ENCODE measurements around the gene MPPED1.

The MPPED1 gene

DNA sequence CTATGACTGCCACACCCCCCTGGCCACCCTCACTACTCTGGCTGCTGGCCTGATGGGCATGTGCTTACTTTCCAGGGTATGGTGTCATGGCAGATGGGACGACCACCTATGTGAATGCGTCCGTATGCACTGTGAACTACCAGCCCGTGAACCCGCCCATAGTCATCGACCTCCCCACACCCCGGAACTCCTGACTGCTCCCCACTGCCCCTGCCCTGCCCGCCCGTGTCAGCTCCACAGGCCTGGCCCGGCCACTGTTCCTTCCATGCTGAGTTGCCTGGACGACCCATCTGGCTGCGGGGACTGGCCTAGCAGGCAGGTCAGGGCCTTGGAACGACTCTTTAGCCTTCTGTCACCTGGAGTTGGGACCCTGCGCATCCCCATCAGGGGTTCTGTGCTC is 93.6 kb downstream of the MPPED1 start:
- no peaks in the 10 kb centered on the region for H3K36me3 ChIP-seq (ENCODE audit: insufficient read depth, low read length)
- H4K20me1 ChIP-seq (ENCODE audit: insufficient read depth, low read length, poor library complexity, severe bottlenecking): no peaks in the 10 kb centered on the region
- H3K4me3 ChIP-seq (ENCODE audit: low read length, poor library complexity, severe bottlenecking): no peak overlapping the region
- H3K4me2 ChIP-seq (ENCODE audit: low read depth, low read length, poor library complexity, severe bottlenecking): no peak overlapping the region
- no peaks in the 10 kb centered on the region for H3K4me1 ChIP-seq (ENCODE audit: insufficient read depth, low read length, poor library complexity, severe bottlenecking)
- no peaks in the 10 kb centered on the region for H3K9me3 ChIP-seq (ENCODE audit: insufficient read depth, low read depth, low read length)
- no peak overlapping the region for H3K9ac ChIP-seq (ENCODE audit: low read depth, low read length, poor library complexity, severe bottlenecking)
- H3K79me2 ChIP-seq (ENCODE audit: insufficient read depth, low read length): no peaks in the 10 kb centered on the region
- no peaks in the 10 kb centered on the region for H3K9me2 ChIP-seq (replicated peaks; ENCODE audit: low read depth, low read length)
- H2AFZ ChIP-seq (ENCODE audit: low read length): no peak overlapping the region
- H3K27me3 ChIP-seq (ENCODE audit: insufficient read depth, low read length, poor library complexity, severe bottlenecking): no peaks in the 10 kb centered on the region
- TF ChIP-seq, protein P1, sequence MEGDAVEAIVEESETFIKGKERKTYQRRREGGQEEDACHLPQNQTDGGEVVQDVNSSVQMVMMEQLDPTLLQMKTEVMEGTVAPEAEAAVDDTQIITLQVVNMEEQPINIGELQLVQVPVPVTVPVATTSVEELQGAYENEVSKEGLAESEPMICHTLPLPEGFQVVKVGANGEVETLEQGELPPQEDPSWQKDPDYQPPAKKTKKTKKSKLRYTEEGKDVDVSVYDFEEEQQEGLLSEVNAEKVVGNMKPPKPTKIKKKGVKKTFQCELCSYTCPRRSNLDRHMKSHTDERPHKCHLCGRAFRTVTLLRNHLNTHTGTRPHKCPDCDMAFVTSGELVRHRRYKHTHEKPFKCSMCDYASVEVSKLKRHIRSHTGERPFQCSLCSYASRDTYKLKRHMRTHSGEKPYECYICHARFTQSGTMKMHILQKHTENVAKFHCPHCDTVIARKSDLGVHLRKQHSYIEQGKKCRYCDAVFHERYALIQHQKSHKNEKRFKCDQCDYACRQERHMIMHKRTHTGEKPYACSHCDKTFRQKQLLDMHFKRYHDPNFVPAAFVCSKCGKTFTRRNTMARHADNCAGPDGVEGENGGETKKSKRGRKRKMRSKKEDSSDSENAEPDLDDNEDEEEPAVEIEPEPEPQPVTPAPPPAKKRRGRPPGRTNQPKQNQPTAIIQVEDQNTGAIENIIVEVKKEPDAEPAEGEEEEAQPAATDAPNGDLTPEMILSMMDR (conservative IDR thresholded peaks at IDR 0.05; ENCODE audit: low read length): no peak
- no peak for TF ChIP-seq EZH2phosphoT487 (IDR thresholded peaks at IDR 0.05; ENCODE audit: borderline replicate concordance)
- no peaks in the 10 kb centered on the region for H3F3A ChIP-seq (ENCODE audit: low read depth)

DNA sequence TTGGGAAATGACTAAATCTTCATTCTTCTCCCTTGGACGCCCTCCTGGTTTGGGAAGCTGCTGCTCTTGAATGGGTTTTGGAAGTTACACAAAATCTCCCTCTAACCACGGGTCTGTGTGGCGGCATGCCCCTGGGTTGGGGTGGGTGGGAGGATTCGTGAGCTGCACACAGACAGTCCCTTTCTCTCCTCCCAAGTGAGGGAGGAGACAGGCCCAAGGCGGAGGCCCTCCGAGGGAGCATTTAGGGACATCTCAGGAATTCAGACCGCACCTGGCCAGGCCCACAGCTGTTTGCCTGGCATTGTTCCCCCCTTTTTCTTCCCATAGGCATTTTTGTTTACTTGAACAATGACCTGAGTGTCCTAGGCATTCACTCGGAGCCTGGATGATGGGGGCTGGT is 94.1 kb downstream of the MPPED1 start:
- TF ChIP-seq, protein P1 (conservative IDR thresholded peaks at IDR 0.05; ENCODE audit: low read length): no peak
- no peak overlapping the region for H2AFZ ChIP-seq (ENCODE audit: low read length)
- H3K4me3 ChIP-seq (ENCODE audit: low read length, poor library complexity, severe bottlenecking): no peak overlapping the region
- no peaks in the 10 kb centered on the region for H4K20me1 ChIP-seq (ENCODE audit: insufficient read depth, low read length, poor library complexity, severe bottlenecking)
- H3K27me3 ChIP-seq (ENCODE audit: insufficient read depth, low read length, poor library complexity, severe bottlenecking): no peaks in the 10 kb centered on the region
- H3K9me2 ChIP-seq (replicated peaks; ENCODE audit: low read depth, low read length): no peaks in the 10 kb centered on the region
- H3K36me3 ChIP-seq (ENCODE audit: insufficient read depth, low read length): no peaks in the 10 kb centered on the region
- H3K9me3 ChIP-seq (ENCODE audit: insufficient read depth, low read depth, low read length): no peaks in the 10 kb centered on the region
- no peak overlapping the region for H3K9ac ChIP-seq (ENCODE audit: low read depth, low read length, poor library complexity, severe bottlenecking)
- no peaks in the 10 kb centered on the region for H3K79me2 ChIP-seq (ENCODE audit: insufficient read depth, low read length)
- no peaks in the 10 kb centered on the region for H3K4me1 ChIP-seq (ENCODE audit: insufficient read depth, low read length, poor library complexity, severe bottlenecking)
- no peaks in the 10 kb centered on the region for H3F3A ChIP-seq (ENCODE audit: low read depth)
- H3K4me2 ChIP-seq (ENCODE audit: low read depth, low read length, poor library complexity, severe bottlenecking): no peak overlapping the region

DNA sequence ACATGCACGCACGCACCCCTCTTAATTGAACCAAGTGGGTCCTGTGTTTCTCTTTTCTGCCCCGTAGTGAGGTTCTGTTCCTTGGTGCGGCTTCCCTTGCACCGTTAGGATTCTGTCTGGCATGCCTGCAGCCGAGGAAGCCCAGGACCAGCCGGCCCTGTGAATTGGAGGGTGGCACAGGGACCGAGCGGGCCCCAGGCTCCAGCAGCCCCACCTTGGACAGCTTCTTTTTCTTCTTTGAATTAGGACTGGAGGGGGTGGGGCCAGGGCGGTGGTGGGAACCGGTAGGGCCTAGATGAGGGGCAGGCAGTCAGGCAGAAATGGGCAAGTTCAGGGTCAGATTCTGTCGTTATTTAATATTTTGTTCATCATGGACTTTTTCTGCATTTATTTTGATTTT is 94.7 kb downstream of the MPPED1 start:
- Histone ChIP-seq H3K4me2 (ENCODE audit: low read depth, low read length, poor library complexity, severe bottlenecking) (no peak overlapping the region), H3K4me1 (ENCODE audit: insufficient read depth, low read length, poor library complexity, severe bottlenecking) (no peaks in the 10 kb centered on the region), H3K9me3 (ENCODE audit: insufficient read depth, low read depth, low read length) (no peaks in the 10 kb centered on the region), H3K36me3 (ENCODE audit: insufficient read depth, low read length) (no peaks in the 10 kb centered on the region), H3K4me3 (ENCODE audit: low read length, poor library complexity, severe bottlenecking) (no peak overlapping the region), H3K79me2 (ENCODE audit: insufficient read depth, low read length) (no peaks in the 10 kb centered on the region), H2AFZ (ENCODE audit: low read length) (no peak overlapping the region), H3F3A (ENCODE audit: low read depth) (no peaks in the 10 kb centered on the region), H3K9me2 (replicated peaks; ENCODE audit: low read depth, low read length) (no peaks in the 10 kb centered on the region), H3K9ac (ENCODE audit: low read depth, low read length, poor library complexity, severe bottlenecking) (no peak overlapping the region), H3K27me3 (ENCODE audit: insufficient read depth, low read length, poor library complexity, severe bottlenecking) (no peaks in the 10 kb centered on the region), H4K20me1 (ENCODE audit: insufficient read depth, low read length, poor library complexity, severe bottlenecking) (no peaks in the 10 kb centered on the region)
- TF ChIP-seq EZH2phosphoT487 (IDR thresholded peaks at IDR 0.05; ENCODE audit: borderline replicate concordance): no peak
- TF ChIP-seq, protein P1 (conservative IDR thresholded peaks at IDR 0.05; ENCODE audit: low read length): no peak

All from Loucy (cell line).